Fibroblast of upper back skin (primary cell): ENCODE results near the gene KCTD4.
A peak's percentile ranks its signal among the peaks of the same experiment; 100 is the strongest.

Experiments
- DNase-seq: peaks from one replicate; pipeline ENCODE4 v3.0.0-alpha.2; 2013

KCTD4 gene

DNA sequence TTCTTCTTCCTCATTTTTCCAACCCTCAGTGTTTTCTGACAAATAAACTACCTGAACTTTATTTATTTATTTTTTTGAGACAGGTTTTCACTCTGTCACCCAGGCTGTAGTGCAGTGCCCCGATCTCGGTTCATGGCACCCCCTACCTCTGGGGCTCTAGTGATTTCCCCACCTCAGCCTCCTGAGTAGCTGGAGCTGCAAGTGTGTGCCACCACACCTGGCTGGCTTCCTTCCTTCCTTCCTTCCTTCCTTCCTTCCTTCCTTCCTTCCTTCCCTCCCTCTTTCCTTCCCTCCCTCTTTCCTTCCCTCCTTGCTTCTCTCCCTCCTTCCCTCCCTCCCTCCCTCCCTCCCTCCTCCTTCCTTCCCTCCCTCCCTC is 32.3 kb downstream of the KCTD4 start:
- DNase-seq, result no peak

DNA sequence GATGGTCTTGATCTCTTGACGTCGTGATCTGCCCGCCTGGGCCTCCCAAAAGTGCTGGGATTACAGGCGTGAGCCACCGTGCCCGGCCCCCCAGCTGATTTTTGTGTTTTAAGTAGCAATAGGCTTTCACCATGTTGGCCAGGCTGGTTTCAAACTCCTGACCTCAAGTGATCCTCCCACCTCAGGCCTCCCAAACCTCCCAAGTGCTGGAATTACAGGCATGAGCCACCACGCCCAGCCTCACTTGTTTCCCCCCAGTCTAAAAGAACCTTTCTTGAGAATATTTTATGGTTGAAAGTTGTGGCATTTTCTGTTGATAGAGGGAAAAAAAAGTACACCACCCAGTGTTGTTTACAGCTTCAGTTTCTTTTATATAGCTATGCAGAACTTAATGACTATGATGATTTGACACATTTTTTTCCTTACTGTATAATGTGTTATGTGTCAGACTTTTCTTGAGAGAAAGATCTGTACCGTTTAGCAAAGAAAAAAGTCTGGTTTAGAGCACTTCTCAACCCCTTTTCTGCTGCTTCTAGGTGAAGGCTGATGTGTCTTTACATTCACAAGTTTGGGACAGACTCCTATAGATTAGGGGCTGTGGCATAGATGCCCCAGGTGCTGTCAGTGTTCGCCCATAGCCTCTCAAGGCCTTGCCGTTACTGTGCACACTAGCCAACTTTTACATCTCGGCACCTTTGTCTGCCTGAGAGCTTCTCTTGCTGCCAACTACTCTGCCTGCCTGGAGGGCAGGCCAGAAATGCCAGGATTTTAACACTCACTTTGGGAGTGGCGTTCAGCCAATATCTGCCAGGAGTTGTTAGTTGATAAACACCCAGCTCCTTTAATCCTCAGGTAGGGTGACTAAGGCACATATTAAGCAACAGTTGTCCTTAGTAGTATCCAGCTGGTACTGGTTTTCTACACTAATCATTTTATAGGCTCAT is 33.0 kb downstream of the KCTD4 start:
- DNase-seq, result peak; percentile 8

DNA sequence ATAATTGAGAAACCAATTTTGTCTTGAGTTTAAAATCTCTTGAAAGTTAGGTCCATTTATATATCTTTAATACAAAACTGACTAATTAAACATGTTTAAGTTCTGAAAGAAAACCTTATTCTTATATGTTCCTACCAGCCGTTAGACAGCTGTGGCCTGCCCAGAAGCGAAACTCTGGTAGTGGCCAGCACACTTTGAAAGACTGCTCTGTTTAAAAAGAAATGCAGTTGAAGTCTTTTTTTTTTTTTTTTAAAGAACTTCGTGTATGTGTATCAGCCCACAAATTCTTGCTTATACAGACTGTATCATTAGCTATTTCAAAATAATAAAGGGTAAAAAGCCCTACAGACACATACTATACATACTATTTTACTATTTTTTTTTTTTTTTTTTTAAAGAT is 34.0 kb downstream of the KCTD4 start:
- DNase-seq, result no peak

DNA sequence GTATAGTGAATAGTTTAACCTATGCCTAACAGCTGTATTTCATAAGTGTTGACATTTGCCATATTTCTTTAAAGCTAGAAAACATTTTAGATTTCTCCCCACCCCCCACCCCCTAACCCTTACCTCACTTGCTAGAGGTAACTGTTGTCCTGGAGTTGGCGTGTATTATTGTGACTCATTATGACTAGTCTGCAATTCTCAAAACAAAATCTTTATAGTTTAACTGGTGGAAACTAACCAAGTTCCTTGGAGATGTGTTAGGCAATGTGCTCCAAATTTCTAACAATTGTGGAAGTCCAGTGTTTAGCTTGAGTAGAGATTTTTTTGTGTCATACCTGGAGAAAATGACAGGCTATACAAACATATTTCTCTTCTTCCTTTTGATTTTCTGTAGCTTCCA is 38.0 kb downstream of the KCTD4 start:
- DNase-seq, result peak; percentile 89

DNA sequence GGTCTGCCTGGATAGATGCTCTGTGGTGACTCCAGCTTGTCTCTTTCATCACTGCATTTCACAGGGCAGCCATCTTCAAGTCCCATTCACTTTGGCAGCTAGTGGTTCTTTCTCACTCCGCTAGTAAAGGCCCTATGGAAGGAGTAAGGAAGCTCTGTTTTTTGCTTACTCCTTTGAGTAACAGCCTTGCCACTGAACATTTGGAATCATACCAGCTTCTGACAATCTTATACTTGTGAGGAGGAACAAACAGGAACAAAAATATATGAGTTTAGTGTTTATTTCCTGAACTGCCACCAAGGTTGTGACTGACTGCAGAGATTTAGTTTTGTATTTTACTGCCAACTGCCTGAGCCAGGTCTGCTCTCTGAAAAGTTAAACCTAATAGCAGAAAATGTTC is 38.7 kb downstream of the KCTD4 start:
- peak; percentile 13 for DNase-seq

DNA sequence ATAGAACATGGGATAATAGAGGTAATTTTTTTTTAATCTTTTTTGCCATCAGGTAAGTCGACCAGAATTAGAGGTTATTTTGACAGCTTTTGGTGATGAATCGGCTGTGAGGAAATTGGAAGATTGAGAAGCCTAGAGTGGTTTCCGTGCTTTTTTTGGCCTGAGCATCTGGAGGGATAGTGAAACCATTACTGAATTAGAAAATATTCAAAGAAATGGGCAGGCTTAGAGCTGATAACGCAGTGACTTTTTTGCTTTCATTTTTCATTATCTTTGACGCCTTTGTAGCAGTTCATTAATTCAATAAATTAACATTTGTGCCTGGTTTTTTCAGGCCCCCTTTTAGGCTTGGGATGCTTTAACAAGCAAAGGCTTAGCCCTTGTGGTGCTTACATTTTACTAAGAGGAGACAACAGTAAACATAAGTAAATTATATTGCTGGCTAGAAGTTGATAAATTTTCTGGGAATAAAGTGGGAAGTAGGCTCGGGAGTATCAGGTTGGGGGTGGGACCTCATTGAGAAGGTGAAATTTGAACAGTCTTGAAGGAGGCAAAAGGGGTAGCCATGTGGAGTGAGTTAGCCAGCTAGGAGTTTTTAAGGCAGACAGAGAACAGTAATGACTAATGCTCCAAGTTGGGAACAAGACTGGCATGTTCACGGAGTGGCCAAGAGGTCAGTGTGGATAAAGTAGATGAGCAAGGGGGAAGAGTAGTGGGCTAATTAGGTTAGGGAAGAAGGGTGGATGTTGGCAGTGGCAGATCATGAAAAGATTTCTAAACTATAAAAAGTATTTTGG is 44.1 kb downstream of the KCTD4 start:
- no peak for DNase-seq

DNA sequence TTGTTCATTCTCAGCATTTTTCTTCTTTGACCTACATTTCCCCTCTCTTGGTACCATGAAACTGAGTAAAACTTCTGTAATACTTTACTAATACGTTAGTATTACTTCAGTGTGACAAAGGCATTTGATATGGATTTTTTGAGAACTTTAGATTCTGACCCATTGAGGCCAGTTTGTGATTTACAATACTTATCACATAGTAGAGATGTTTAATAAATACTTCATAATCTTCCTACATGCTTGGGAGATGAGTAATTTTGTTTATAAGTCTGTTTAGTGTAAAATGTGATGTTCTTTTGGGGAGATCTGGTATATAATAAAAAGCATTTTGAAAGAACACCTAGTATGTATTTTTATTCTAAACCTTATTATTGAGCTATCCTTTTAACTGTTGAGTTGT is 50.9 kb downstream of the KCTD4 start:
- DNase-seq, result no peak

DNA sequence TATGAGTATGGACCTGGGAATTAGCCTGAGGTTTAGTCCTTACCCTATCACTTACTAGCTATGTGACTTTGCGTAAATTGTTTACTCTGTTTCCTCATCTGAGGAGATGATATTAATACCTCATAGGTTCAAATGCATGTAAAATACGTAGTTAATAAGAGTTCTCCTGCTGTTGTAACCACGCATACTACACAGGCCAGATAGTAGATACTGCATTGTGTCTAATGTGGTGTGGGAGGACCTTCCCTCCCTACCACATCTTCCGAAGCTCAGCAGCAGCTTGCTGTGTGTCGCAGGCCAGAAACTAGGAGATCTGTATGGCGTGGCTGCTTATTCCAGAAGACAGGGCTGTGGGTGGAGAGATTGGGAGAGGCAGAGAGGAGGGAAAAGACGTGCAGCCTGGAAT is 57.5 kb downstream of the KCTD4 start:
- DNase-seq, result no peak
